OCI-LY1 (cell line): ENCODE data around the gene NADK.

Experiments
- H2AFZ ChIP-seq: fragments of 200-600 bp; sonication (generic), shearing (Covaris generic); 2 replicates; pipeline ENCODE4 v1.6.0; 2014; ENCODE audit warnings: antibody characterized with exemption, mild to moderate bottlenecking, low read length
- H3F3A ChIP-seq: fragments of 200-600 bp; sonication (generic), shearing (Covaris generic); 2 replicates; pipeline ENCODE4 v1.6.0; 2014; ENCODE audit warnings: mild to moderate bottlenecking, antibody characterized with exemption, low read length, moderate library complexity; ENCODE audit not compliant: insufficient read depth
- H3K27ac ChIP-seq: fragments of 200-600 bp; sonication (generic); 2 replicates; pipeline ENCODE4 v1.5.1; 2014; ENCODE audit warnings: low read length, mixed run types, mild to moderate bottlenecking, low read depth; ENCODE audit not compliant: poor library complexity, severe bottlenecking
- H3K27me3 ChIP-seq: fragments of 200-600 bp; sonication (generic); 2 replicates; pipeline ENCODE4 v1.6.0; 2014; ENCODE audit warnings: antibody characterized with exemption, mild to moderate bottlenecking, low read length, moderate library complexity; ENCODE audit not compliant: insufficient read depth
- H3K36me3 ChIP-seq: fragments of 200-600 bp; sonication (generic); 2 replicates; pipeline ENCODE4 v1.6.1; 2014; ENCODE audit warnings: mild to moderate bottlenecking, antibody characterized with exemption, low read length, moderate library complexity, mixed read lengths; ENCODE audit not compliant: insufficient read depth
- H3K4me1 ChIP-seq: fragments of 200-600 bp; sonication (generic); 2 replicates; pipeline ENCODE4 v1.5.1; 2014; ENCODE audit warnings: mild to moderate bottlenecking, low read length, moderate library complexity; ENCODE audit not compliant: insufficient read depth, severe bottlenecking
- H3K4me2 ChIP-seq: fragments of 200-600 bp; sonication (generic), shearing (Covaris generic); 2 replicates; pipeline ENCODE4 v1.6.1; 2014; ENCODE audit warnings: low read length
- H3K4me3 ChIP-seq: fragments of 200-600 bp; sonication (generic); 2 replicates; pipeline ENCODE4 v1.5.1; 2014; ENCODE audit warnings: low read length, low read depth, mild to moderate bottlenecking, mixed read lengths; ENCODE audit not compliant: poor library complexity, severe bottlenecking
- H3K79me2 ChIP-seq: fragments of 200-600 bp; shearing (Covaris generic); 2 replicates; pipeline ENCODE4 v1.6.1; 2016; ENCODE audit warnings: mixed run types, low read length, mixed read lengths; ENCODE audit not compliant: insufficient read depth
- H3K9ac ChIP-seq: fragments of 200-600 bp; sonication (generic), shearing (Covaris generic); 2 replicates; pipeline ENCODE4 v1.6.1; 2014; ENCODE audit warnings: mild to moderate bottlenecking, low read length, mixed read lengths
- H3K9me2 ChIP-seq: fragments of 200-600 bp; sonication (generic), shearing (Covaris generic); 2 replicates; pipeline ENCODE4 v1.6.1; 2014; ENCODE audit warnings: low read depth, mild to moderate bottlenecking, low read length, mixed read lengths
- H3K9me3 ChIP-seq: fragments of 200-600 bp; shearing (Covaris generic); 2 replicates; pipeline ENCODE4 v1.6.1; 2014; ENCODE audit warnings: low read length, mixed read lengths
- H4K20me1 ChIP-seq: fragments of 200-600 bp; sonication (generic), shearing (Covaris generic); 2 replicates; pipeline ENCODE4 v1.6.0; 2016; ENCODE audit warnings: mild to moderate bottlenecking, low read length; ENCODE audit not compliant: insufficient read depth
- EZH2 ChIP-seq: fragments of 200-600 bp; sonication (generic), shearing (Covaris generic); IDR thresholded peaks from 2 replicates; pipeline ENCODE4 v1.8.0; 2017; ENCODE audit warnings: borderline replicate concordance, mixed run types, mild to moderate bottlenecking, antibody characterized with exemption, low read length, moderate library complexity, mixed read lengths
- TF ChIP-seq, protein P1 (sequence below): fragments of 200-600 bp; sonication (generic), shearing (Covaris generic); IDR thresholded peaks from 2 replicates; pipeline ENCODE4 v1.5.1; 2017; ENCODE audit warnings: mild to moderate bottlenecking, antibody characterized with exemption, low read length, moderate library complexity, mixed read lengths

The NADK gene, protein sequence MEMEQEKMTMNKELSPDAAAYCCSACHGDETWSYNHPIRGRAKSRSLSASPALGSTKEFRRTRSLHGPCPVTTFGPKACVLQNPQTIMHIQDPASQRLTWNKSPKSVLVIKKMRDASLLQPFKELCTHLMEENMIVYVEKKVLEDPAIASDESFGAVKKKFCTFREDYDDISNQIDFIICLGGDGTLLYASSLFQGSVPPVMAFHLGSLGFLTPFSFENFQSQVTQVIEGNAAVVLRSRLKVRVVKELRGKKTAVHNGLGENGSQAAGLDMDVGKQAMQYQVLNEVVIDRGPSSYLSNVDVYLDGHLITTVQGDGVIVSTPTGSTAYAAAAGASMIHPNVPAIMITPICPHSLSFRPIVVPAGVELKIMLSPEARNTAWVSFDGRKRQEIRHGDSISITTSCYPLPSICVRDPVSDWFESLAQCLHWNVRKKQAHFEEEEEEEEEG

DNA sequence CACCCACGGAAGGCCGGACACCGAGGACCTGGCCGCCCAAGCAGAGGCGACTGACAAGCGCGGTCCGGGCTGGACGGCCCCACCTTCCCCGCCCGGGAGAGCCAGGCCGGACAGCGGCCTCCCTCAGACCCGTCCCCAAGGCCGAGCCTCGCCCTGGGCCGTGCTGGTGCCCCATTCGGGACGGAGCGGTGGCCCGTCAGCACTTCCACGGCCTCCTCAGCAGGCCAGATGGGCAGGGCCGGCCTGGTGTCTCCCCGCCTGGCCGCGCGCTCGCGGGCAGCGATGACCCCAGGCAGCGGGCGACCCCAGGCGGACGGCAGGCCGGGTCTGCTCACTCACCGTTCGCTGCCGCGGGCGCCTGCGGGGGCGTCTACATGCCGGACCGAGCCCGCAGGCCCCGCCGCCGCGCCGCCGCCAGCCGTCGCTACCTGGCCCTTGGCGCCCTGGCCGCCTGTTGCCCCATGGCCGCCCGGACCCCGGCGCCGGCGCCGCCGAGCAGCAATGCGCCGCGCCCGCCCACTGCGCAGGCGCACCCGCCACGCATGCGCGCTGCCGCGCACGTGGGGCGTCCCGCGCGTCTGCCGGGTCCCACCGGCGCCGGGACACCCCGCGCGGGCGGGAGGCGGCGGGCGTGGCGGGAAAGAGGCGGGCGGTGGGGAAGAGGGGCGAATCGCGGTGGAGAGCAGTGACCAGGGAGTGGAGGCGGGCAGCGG, at the start of gene NADK:
TSS of gene NADK (minus strand) at position 521 of the 713 bp plus-strand sequence. CDS start 13,064 bp downstream, outside the sequence.
- Histone ChIP-seq H4K20me1 (no peaks in the 10 kb centered on the region), H3K9me2 (no peaks in the 10 kb centered on the region), H3K9me3 (no peaks in the 10 kb centered on the region), H3K36me3 (peaks cover 31% of the 10 kb centered on the region), H3K9ac (peak within 1 kb of the TSS; percentile 92), H3K4me2 (peak within 1 kb of the TSS; percentile 91), H2AFZ (no peak within 1 kb of the TSS), H3K4me1 (peaks cover 68% of the 10 kb centered on the region), H3K79me2 (peaks cover 49% of the 10 kb centered on the region), H3K27ac (peak within 1 kb of the TSS; percentile 100), H3K27me3 (no peaks in the 10 kb centered on the region), H3F3A (peaks cover 12% of the 10 kb centered on the region; the same call in 1 of the 2 replicates), H3K4me3 (peak within 1 kb of the TSS; percentile 81)
- TF ChIP-seq EZH2: no peak
- TF ChIP-seq, protein P1, sequence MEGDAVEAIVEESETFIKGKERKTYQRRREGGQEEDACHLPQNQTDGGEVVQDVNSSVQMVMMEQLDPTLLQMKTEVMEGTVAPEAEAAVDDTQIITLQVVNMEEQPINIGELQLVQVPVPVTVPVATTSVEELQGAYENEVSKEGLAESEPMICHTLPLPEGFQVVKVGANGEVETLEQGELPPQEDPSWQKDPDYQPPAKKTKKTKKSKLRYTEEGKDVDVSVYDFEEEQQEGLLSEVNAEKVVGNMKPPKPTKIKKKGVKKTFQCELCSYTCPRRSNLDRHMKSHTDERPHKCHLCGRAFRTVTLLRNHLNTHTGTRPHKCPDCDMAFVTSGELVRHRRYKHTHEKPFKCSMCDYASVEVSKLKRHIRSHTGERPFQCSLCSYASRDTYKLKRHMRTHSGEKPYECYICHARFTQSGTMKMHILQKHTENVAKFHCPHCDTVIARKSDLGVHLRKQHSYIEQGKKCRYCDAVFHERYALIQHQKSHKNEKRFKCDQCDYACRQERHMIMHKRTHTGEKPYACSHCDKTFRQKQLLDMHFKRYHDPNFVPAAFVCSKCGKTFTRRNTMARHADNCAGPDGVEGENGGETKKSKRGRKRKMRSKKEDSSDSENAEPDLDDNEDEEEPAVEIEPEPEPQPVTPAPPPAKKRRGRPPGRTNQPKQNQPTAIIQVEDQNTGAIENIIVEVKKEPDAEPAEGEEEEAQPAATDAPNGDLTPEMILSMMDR: no peak

DNA sequence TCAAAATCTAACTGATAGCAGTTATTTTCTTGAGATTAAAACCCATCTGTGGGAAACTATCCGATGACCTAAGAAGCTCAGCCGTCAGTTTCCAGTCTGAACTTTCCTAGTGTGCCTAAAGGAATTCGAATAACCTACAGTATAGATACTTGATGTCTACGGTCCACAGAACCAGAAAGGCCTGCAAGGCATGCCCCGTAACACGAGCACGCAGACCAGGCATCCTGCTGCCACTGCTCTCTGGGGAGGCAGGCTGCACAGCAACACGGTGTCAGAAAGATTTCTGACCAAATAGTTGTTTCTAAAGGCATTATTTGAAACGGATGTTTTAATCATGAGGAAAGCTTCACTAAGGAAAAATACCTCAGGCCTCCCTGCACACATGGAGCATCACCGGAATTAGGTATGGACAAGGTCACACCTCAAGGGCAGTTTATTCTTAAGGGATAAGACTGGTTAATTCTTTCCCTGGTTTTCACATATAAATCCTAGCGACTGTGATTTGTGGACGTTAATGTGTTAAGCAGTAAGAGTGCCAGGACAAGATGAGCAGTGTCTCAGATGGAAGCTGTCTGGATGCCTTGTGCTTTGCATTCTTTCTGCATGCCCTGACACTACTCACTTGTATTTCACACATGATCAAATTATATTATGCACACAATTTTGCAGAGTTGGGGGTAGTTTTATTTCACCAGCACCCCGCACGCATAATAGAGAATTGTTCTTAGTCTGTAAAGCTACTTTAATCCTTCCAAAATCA, 49.0 kb upstream of the NADK start:
- no peaks in the 10 kb centered on the region for H3K9me3 ChIP-seq
- no peak overlapping the region for H3K4me3 ChIP-seq
- H3K27me3 ChIP-seq: no peaks in the 10 kb centered on the region
- peak overlapping the region; percentile 77 for H3K27ac ChIP-seq
- peaks cover 66% of the 10 kb centered on the region for H3K79me2 ChIP-seq
- peaks cover 86% of the 10 kb centered on the region for H3K36me3 ChIP-seq
- peak overlapping the region; percentile 46; the same call in 1 of the 2 replicates for H3K9ac ChIP-seq
- H2AFZ ChIP-seq: no peak overlapping the region
- H3K4me2 ChIP-seq: peak overlapping the region; percentile 43; the same call in 1 of the 2 replicates
- no peaks in the 10 kb centered on the region for H4K20me1 ChIP-seq
- no peaks in the 10 kb centered on the region for H3F3A ChIP-seq
- TF ChIP-seq, protein P1: no peak
- TF ChIP-seq EZH2: no peak
- H3K4me1 ChIP-seq: peaks cover 75% of the 10 kb centered on the region
- H3K9me2 ChIP-seq: no peaks in the 10 kb centered on the region

DNA sequence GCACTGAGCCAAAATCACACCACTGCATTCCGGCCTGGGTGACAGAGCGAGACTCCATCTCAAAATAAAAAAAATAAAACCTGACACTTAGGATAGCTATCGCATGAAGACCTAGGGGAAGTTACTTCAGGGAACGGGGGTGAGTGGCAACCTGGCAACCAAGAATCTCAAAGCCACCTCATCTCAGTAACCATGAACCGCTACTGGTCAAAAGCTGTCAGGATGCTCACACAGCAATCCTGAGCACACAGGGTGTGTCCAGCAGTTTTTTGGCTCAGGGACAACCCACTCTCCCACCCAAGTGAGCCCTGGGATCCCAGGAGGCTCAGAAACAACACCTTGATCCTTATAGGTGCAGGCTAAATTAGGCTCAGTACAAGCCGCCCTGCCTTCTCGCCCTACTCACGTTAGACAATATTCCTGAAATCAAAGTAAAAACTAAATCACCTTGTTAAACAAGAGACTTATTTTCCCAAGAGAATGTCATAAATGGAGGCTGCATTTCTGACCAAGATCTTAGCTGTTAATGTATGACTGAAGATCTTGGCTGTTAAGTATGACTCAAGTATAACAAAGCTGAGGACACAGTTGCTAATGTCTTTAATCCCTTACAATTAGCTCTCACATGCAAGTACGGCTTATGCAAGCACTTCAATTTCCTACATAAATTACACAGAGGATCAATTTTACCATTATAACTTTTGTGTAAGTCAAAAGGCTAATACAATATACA, 48.3 kb upstream of the NADK start:
- no peak overlapping the region for H2AFZ ChIP-seq
- no peaks in the 10 kb centered on the region for H3K9me2 ChIP-seq
- H3K27ac ChIP-seq: peak overlapping the region; percentile 77
- no peaks in the 10 kb centered on the region for H3K27me3 ChIP-seq
- H3K4me2 ChIP-seq: peak overlapping the region; percentile 43; the same call in 1 of the 2 replicates
- H3K36me3 ChIP-seq: peaks cover 86% of the 10 kb centered on the region
- no peaks in the 10 kb centered on the region for H3K9me3 ChIP-seq
- peaks cover 73% of the 10 kb centered on the region for H3K4me1 ChIP-seq
- H3K4me3 ChIP-seq: no peak overlapping the region
- H3F3A ChIP-seq: no peaks in the 10 kb centered on the region
- H3K9ac ChIP-seq: peak overlapping the region; percentile 46; the same call in 1 of the 2 replicates
- TF ChIP-seq, protein P1: no peak
- no peak for TF ChIP-seq EZH2
- no peaks in the 10 kb centered on the region for H4K20me1 ChIP-seq
- peaks cover 59% of the 10 kb centered on the region for H3K79me2 ChIP-seq
